NCI-H2107 (cell line): ENCODE data around the gene HOXD9.

ENCODE experiments used
- DNase-seq: peaks from one replicate; lab custom pipeline; 2025; lab: John Stamatoyannopoulos, UW

The HOXD9 gene

GRCh38 chr2:176138923-176139660 lies 16.6 kb downstream of the HOXD9 start:
- DNase-seq = peak; percentile 40

GRCh38 chr2:176139661-176140512 lies 17.4 kb downstream of the HOXD9 start:
- DNase-seq = no peak

DNA sequence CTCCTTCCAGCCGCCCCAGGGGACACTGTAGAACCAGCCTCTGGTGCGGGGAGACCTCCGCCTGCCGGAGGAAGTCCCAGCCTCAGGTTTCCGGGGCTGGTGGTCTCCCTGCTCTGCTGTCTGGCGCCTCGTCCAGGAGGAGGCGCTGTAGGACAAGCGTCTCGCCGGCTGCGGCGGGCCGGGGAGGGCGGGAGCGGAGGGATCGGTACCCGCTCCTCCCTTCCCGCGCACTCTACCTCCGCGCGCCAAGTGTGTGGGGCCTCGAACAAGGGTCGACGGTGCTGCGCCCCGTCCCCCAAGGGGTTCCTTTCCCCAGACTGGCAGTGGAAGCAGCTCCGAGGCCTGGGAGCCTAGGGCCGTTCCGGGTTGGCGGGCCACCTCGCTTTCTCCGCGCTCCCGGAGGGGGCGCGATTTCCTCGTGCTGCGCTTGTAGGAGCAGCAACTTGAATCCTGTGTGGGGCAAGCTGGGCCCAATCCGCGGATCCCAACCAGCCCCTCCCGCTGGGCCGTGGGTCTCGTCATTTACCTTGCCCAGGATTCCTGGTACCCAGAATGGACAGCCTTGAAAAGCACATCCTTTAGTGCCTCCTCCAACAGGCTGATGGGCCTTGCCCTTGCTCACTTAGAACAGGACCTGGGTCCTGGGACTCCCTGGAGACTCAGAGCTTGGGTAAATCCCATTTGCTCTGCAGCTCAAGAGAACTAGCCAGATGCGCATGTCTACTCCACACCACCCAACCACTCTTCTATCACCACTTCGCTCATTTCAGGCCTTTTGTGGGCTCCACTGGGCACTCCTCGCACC lies 18.2 kb downstream of the HOXD9 start:
- DNase-seq = peak; percentile 72

DNA sequence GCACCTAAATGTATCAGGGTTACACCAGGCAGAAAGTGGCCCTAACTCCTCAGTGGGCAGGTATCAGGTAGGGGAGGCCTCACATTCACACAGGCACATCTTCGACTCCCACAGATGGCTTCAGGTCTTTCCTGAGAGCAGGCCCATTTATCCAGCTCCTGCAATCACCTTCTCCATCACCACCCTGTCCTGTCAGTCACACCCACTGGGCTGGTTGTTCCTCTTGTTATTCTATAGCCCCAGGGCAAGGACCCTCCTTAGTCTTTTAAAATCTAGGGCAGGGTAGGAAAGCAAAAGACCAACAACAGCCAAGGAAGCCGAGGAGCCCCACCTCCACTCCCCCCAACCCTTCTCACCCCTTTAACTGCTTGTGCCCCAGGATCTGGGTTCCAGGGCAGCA lies 19.8 kb downstream of the HOXD9 start:
- DNase-seq = no peak

DNA sequence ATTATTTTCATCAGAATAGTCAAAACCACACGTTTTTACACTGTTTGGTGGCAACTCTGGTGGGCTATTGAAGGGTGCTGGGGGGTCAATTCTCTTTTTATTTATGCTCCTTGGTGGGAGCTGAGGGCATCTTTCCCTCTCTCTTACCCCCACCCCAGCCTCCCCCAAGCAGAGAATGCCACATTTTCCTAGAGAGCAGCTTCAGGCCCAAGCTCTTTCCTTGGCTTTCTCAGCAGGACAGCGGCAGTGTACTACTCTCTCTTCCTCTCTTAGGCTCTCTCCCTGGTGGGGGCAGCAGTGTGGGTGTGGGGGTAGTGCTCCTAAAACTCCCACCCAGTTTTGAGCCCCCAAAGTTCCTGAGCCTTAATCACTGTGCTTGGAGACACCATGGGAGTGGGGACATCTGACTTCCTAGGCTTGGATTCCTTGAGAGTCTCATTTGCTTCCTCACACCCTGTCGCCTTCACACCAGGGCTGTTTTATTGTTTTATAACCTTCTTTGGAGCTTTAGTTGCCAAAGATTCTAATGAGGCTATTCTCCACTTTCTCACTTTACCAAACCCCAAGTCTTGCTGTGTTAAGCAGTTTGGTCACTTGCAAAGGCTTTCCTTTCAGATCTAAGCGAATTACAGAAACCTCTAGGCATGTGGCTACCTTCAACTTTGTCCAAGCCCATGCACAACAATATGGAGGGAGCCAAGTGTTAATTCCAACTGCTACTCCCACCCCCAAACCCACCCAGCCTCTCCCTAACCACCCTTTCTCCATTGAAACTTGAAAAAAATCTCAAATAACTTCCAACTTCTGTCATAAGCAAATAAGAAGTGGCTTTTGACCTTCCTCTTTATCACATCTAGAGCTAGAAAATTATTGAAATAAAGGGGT lies 22.8 kb downstream of the HOXD9 start:
- no peak for DNase-seq

GRCh38 chr2:176146101-176146500 lies 23.6 kb downstream of the HOXD9 start:
- no peak for DNase-seq

GRCh38 chr2:176146645-176147044 lies 24.1 kb downstream of the HOXD9 start:
- no peak for DNase-seq

- no peak for DNase-seq
These were observed 24.8 kb downstream of the HOXD9 start for GRCh38 chr2:176147210-176147799.

- DNase-seq = no peak
These were observed 25.4 kb downstream of the HOXD9 start for GRCh38 chr2:176147800-176148496.

GRCh38 chr2:176148751-176149421 lies 26.4 kb downstream of the HOXD9 start:
- no peak for DNase-seq

DNA sequence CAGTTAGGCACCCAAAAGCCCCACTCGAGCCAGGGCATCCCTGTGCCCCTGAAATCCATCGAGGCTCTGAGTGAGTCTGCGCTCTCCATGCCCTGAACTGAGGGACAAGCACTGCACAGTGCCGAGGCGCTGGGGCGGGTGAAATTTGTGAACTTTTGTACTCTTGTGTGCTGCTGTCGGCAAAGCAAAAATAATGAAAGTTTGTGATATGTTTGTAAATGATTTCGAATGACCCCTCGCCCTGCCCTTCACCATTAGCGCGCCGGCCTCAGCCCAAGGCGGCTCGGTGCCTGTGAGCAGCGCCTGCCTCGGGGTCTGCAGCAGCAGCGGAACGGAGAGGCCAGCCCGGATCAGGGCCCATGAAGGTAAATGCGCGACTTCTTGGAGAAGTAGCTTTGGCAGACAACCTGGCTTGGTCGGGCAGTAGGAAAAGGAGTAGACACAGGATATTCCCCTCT lies 27.0 kb downstream of the HOXD9 start:
- DNase-seq = no peak

DNA sequence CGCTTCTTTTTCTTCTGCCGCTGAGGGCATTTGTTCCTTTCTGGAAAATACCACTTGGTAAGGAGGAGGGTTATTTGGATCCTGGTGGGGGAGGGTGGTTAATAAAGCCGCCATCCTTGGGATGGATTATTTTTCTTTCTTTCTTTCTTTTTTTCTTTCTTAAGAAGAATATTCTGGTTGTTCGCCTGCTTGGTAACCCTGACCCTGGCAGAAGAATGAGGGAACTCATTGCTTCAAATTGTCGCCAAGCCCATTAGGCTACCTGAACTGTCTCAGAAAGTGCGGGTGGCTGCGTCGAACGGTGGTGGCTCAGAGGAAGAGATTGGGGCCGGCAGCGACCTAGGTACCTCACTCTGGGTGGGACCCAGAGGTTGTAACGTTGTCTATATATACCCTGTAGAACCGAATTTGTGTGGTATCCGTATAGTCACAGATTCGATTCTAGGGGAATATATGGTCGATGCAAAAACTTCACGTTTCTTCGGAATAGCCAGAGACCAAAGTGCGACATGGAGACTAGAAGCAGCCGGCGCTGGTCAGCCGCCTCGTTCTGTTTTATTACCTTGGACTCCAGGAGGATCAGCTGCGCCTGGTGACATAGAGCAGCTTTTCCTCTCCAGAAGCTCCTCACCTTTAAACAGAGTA lies 27.5 kb downstream of the HOXD9 start:
- DNase-seq = no peak

- DNase-seq = no peak
These were observed 28.3 kb downstream of the HOXD9 start for GRCh38 chr2:176150584-176151441.

- DNase-seq = no peak
These were observed 29.1 kb downstream of the HOXD9 start, which contains the start of gene HOXD4 for GRCh38 chr2:176151442-176152287. Gene HOXD4, plus strand, starts transcription at chr2:176151550. Its CDS starts 84 bp downstream, at chr2:176151634.

- no peak for DNase-seq
These were observed 30.0 kb downstream of the HOXD9 start for GRCh38 chr2:176152350-176153181.

- no peak for DNase-seq
These were observed 32.2 kb downstream of the HOXD9 start for GRCh38 chr2:176154576-176155252.
